SK-N-SH treated with all-trans-retinoic acid at 6 μM for 48 hours (cell line): ENCODE data around the gene VPS41.

ENCODE experiments used
- ATAC-seq: fragments of 200-7000 bp; cut with Tn5 transposase; 3 replicates; pipeline ENCODE4 v1.9.1; 2020; ENCODE audit warnings: mild to moderate bottlenecking, moderate library complexity
- ARNTL ChIP-seq: fragments of 450-650 bp; formaldehyde crosslinking; IDR thresholded peaks from 2 replicates; pipeline ENCODE4 v1.5.0; 2020; ENCODE audit warnings: low read depth, mild to moderate bottlenecking, moderate library complexity, borderline replicate concordance
- BACH2 ChIP-seq: fragments of 250-450 bp; sonication (Bioruptor Pico); IDR thresholded peaks from 2 replicates; pipeline ENCODE4 v1.9.0; 2021; ENCODE audit warnings: mild to moderate bottlenecking, borderline replicate concordance
- CREB5 ChIP-seq: fragments of 250-450 bp; sonication (Bioruptor Pico); IDR thresholded peaks from 2 replicates; pipeline ENCODE4 v1.5.1; 2020; ENCODE audit warnings: low read depth, mild to moderate bottlenecking, moderate library complexity
- CSDC2 ChIP-seq: fragments of 250-450 bp; sonication (Bioruptor Pico); IDR thresholded peaks from 2 replicates; pipeline ENCODE4 v1.5.0; 2020; ENCODE audit warnings: mild to moderate bottlenecking, moderate library complexity
- CSRNP3 ChIP-seq: fragments of 250-450 bp; sonication (Bioruptor Pico); IDR thresholded peaks from 2 replicates; pipeline ENCODE4 v1.5.1; 2021; ENCODE audit warnings: mild to moderate bottlenecking, moderate library complexity
- ESRRG ChIP-seq: fragments of 250-450 bp; sonication (Bioruptor Pico); IDR thresholded peaks from 2 replicates; pipeline ENCODE4 v1.6.1; 2021; ENCODE audit warnings: mild to moderate bottlenecking
- GLIS3 ChIP-seq: fragments of 250-450 bp; sonication (Bioruptor Pico); IDR thresholded peaks from 2 replicates; pipeline ENCODE4 v1.5.0; 2020; ENCODE audit warnings: mild to moderate bottlenecking, moderate library complexity
- OSR1 ChIP-seq: fragments of 250-450 bp; sonication (Bioruptor Pico); IDR thresholded peaks from 2 replicates; pipeline ENCODE4 v1.8.0; 2022; ENCODE audit warnings: moderate library complexity, mild to moderate bottlenecking, inconsistent platforms
- PATZ1 ChIP-seq: fragments of 250-450 bp; sonication (Bioruptor Pico); IDR thresholded peaks from 2 replicates; pipeline ENCODE4 v1.8.0; 2020; ENCODE audit warnings: mild to moderate bottlenecking, moderate library complexity, borderline replicate concordance
- POU6F1 ChIP-seq: fragments of 250-450 bp; sonication (Bioruptor Pico); IDR thresholded peaks from 2 replicates; pipeline ENCODE4 v1.8.0; 2021; ENCODE audit warnings: low read depth, mild to moderate bottlenecking, moderate library complexity, borderline replicate concordance
- PPARA ChIP-seq: fragments of 250-450 bp; sonication (Bioruptor Pico); IDR thresholded peaks from 2 replicates; pipeline ENCODE4 v1.5.0; 2020; ENCODE audit warnings: mild to moderate bottlenecking, borderline replicate concordance
- RARB ChIP-seq: fragments of 250-450 bp; sonication (Bioruptor Pico); IDR thresholded peaks from 2 replicates; pipeline ENCODE4 v1.8.0; 2021; ENCODE audit warnings: mild to moderate bottlenecking, moderate library complexity
- SNAI2 ChIP-seq: fragments of 250-450 bp; sonication (Bioruptor Pico); IDR thresholded peaks from 2 replicates; pipeline ENCODE4 v1.5.0; 2020; ENCODE audit warnings: mild to moderate bottlenecking, moderate library complexity
- TCF4 ChIP-seq: fragments of 250-450 bp; sonication (Bioruptor Pico); IDR thresholded peaks from 2 replicates; pipeline ENCODE4 v1.8.0; 2021; ENCODE audit warnings: mild to moderate bottlenecking, moderate library complexity, borderline replicate concordance
- TOX ChIP-seq: fragments of 250-450 bp; sonication (Bioruptor Pico); IDR thresholded peaks from 2 replicates; pipeline ENCODE4 v1.8.0; 2021; ENCODE audit warnings: mild to moderate bottlenecking, moderate library complexity, borderline replicate concordance
- TSHZ2 ChIP-seq: fragments of 250-450 bp; sonication (Bioruptor Pico); IDR thresholded peaks from 2 replicates; pipeline ENCODE4 v1.5.0; 2020; ENCODE audit warnings: mild to moderate bottlenecking, moderate library complexity
- ZFP3 ChIP-seq: fragments of 250-450 bp; sonication (Bioruptor Pico); IDR thresholded peaks from 2 replicates; pipeline ENCODE4 v1.5.0; 2020; ENCODE audit warnings: mild to moderate bottlenecking, moderate library complexity
- ZFP30 ChIP-seq: fragments of 450-650 bp; formaldehyde crosslinking; IDR thresholded peaks from 2 replicates; pipeline ENCODE4 v1.5.0; 2022; ENCODE audit warnings: mild to moderate bottlenecking, moderate library complexity
- ZNF70 ChIP-seq: fragments of 450-650 bp; formaldehyde crosslinking; IDR thresholded peaks from 2 replicates; pipeline ENCODE4 v1.5.0; 2020; ENCODE audit warnings: mild to moderate bottlenecking, moderate library complexity
- ZNF8 ChIP-seq: fragments of 450-650 bp; formaldehyde crosslinking; IDR thresholded peaks from 2 replicates; pipeline ENCODE4 v1.5.0; 2020; ENCODE audit warnings: mild to moderate bottlenecking, moderate library complexity

Gene VPS41

GRCh38 chr7:38781991-38782390 lies 127.0 kb downstream of the VPS41 start (continued):
- no peak for TF ChIP-seq PATZ1 (CRISPR knock-in tag)
- no peak for TF ChIP-seq PPARA (CRISPR knock-in tag)
- no peak for TF ChIP-seq ZFP3 (CRISPR knock-in tag)
- no peak for TF ChIP-seq BACH2 (CRISPR knock-in tag)
- TF ChIP-seq CSDC2 (CRISPR knock-in tag), result no peak
- no peak for TF ChIP-seq ARNTL (CRISPR knock-in tag)
- TF ChIP-seq ZNF70 (CRISPR knock-in tag), result no peak
- TF ChIP-seq ZNF8 (CRISPR knock-in tag), result no peak

GRCh38 chr7:38777609-38778008 lies 131.4 kb downstream of the VPS41 start:
- TF ChIP-seq ZFP30 (CRISPR knock-in tag) (no peak), GLIS3 (CRISPR knock-in tag) (no peak), POU6F1 (no peak), PATZ1 (CRISPR knock-in tag) (no peak), TCF4 (no peak), PPARA (CRISPR knock-in tag) (no peak), OSR1 (CRISPR knock-in tag) (no peak), ESRRG (no peak), BACH2 (CRISPR knock-in tag) (no peak), ZNF70 (CRISPR knock-in tag) (no peak), CSDC2 (CRISPR knock-in tag) (no peak), CREB5 (no peak), TOX (no peak), SNAI2 (CRISPR knock-in tag) (no peak), ARNTL (CRISPR knock-in tag) (no peak), RARB (no peak), CSRNP3 (CRISPR knock-in tag) (no peak), ZFP3 (CRISPR knock-in tag) (no peak), TSHZ2 (CRISPR knock-in tag) (no peak)
- TF ChIP-seq, all 23 proteins: peak for 0
- no peak for ATAC-seq
